Measurements from ENCODE around the gene AS3MT.

AS3MT gene

DNA sequence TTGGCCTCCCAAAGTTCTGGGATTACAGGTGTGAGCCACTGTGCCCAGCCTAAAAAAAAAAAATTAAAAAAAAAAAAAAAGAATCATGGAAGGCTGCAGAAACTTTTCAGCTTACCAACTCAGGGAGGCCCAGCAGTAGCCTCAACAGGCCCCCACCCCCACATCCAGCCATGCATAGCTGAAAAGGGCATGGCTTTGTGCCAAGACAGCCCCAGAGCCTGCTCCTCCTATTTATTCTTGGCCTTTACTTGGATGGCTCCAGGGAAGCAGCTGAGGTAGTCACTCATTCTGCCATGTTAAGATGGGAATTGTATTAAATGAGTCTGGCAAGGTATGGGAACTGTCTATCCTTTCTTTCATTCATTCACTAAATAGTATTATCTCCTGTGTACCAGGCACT lies 35.1 kb downstream of the AS3MT start:
- H3K4me3 ChIP-seq (ENCODE audit: low read length) = no peak overlapping the region
- no peaks in the 10 kb centered on the region for H3K9me2 ChIP-seq (replicated peaks; ENCODE audit: insufficient read depth, low read length)
- H3K9ac ChIP-seq (ENCODE audit: low read length) = no peak overlapping the region
- H3K27ac ChIP-seq (ENCODE audit: low read length) = no peak overlapping the region
- no peaks in the 10 kb centered on the region for H3K36me3 ChIP-seq (replicated peaks; ENCODE audit: insufficient read depth, low read length)
- no peaks in the 10 kb centered on the region for H3K79me2 ChIP-seq (ENCODE audit: low read length)
- H3F3A ChIP-seq (ENCODE audit: insufficient read depth, low read length) = no peaks in the 10 kb centered on the region
- no peaks in the 10 kb centered on the region for H3K9me3 ChIP-seq (replicated peaks; ENCODE audit: insufficient read depth, low read length)
- TF ChIP-seq EZH2 (optimal IDR thresholded peaks at IDR 0.05; ENCODE audit: low read depth, low read length) (no peak), EZH2phosphoT487 (IDR thresholded peaks at IDR 0.05; ENCODE audit: low read length) (no peak)
- TF ChIP-seq, protein P1, sequence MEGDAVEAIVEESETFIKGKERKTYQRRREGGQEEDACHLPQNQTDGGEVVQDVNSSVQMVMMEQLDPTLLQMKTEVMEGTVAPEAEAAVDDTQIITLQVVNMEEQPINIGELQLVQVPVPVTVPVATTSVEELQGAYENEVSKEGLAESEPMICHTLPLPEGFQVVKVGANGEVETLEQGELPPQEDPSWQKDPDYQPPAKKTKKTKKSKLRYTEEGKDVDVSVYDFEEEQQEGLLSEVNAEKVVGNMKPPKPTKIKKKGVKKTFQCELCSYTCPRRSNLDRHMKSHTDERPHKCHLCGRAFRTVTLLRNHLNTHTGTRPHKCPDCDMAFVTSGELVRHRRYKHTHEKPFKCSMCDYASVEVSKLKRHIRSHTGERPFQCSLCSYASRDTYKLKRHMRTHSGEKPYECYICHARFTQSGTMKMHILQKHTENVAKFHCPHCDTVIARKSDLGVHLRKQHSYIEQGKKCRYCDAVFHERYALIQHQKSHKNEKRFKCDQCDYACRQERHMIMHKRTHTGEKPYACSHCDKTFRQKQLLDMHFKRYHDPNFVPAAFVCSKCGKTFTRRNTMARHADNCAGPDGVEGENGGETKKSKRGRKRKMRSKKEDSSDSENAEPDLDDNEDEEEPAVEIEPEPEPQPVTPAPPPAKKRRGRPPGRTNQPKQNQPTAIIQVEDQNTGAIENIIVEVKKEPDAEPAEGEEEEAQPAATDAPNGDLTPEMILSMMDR (IDR thresholded peaks at IDR 0.05; ENCODE audit: low read length) = no peak
- no peaks in the 10 kb centered on the region for H4K20me1 ChIP-seq (ENCODE audit: insufficient read depth, low read length)
- no peak for DNase-seq
- no peak overlapping the region for H3K4me2 ChIP-seq (ENCODE audit: low read depth, low read length)
- H3K27me3 ChIP-seq (replicated peaks; ENCODE audit: insufficient read depth, low read length) = no peaks in the 10 kb centered on the region
- 0 out of 2 replicates have a peak, but pooled peaks cover 6% of the 10 kb centered on the region for H3K4me1 ChIP-seq (ENCODE audit: low read length)
- no peak overlapping the region for H2AFZ ChIP-seq (ENCODE audit: low read length)

- no peak for DNase-seq
- H3K9me3 ChIP-seq (replicated peaks; ENCODE audit: insufficient read depth, low read length) = no peaks in the 10 kb centered on the region
- no peaks in the 10 kb centered on the region for H3K9me2 ChIP-seq (replicated peaks; ENCODE audit: insufficient read depth, low read length)
- H3K79me2 ChIP-seq (ENCODE audit: low read length) = no peaks in the 10 kb centered on the region
- no peak overlapping the region for H3K4me3 ChIP-seq (ENCODE audit: low read length)
- H4K20me1 ChIP-seq (ENCODE audit: insufficient read depth, low read length) = no peaks in the 10 kb centered on the region
- no peaks in the 10 kb centered on the region for H3F3A ChIP-seq (ENCODE audit: insufficient read depth, low read length)
- no peak overlapping the region for H3K9ac ChIP-seq (ENCODE audit: low read length)
- H3K4me2 ChIP-seq (ENCODE audit: low read depth, low read length) = no peak overlapping the region
- TF ChIP-seq, protein P1 (IDR thresholded peaks at IDR 0.05; ENCODE audit: low read length) = no peak
- TF ChIP-seq EZH2phosphoT487 (IDR thresholded peaks at IDR 0.05; ENCODE audit: low read length) (no peak), EZH2 (optimal IDR thresholded peaks at IDR 0.05; ENCODE audit: low read depth, low read length) (no peak)
- no peak overlapping the region for H2AFZ ChIP-seq (ENCODE audit: low read length)
- H3K27ac ChIP-seq (ENCODE audit: low read length) = no peak overlapping the region
- 0 out of 2 replicates have a peak, but pooled peaks cover 6% of the 10 kb centered on the region for H3K4me1 ChIP-seq (ENCODE audit: low read length)
- H3K27me3 ChIP-seq (replicated peaks; ENCODE audit: insufficient read depth, low read length) = no peaks in the 10 kb centered on the region
- H3K36me3 ChIP-seq (replicated peaks; ENCODE audit: insufficient read depth, low read length) = no peaks in the 10 kb centered on the region
Measured at GRCh38 chr10:102906507-102906906, 37.2 kb downstream of the AS3MT start.

- Histone ChIP-seq H2AFZ (ENCODE audit: low read length) (no peak overlapping the region), H3K27ac (ENCODE audit: low read length) (no peak overlapping the region), H3K36me3 (replicated peaks; ENCODE audit: insufficient read depth, low read length) (no peaks in the 10 kb centered on the region), H3K4me1 (ENCODE audit: low read length) (peaks cover 11% of the 10 kb centered on the region), H3K9me2 (replicated peaks; ENCODE audit: insufficient read depth, low read length) (no peaks in the 10 kb centered on the region), H3K27me3 (replicated peaks; ENCODE audit: insufficient read depth, low read length) (no peaks in the 10 kb centered on the region), H4K20me1 (ENCODE audit: insufficient read depth, low read length) (no peaks in the 10 kb centered on the region), H3K9me3 (replicated peaks; ENCODE audit: insufficient read depth, low read length) (no peaks in the 10 kb centered on the region), H3K4me2 (ENCODE audit: low read depth, low read length) (no peak overlapping the region), H3K9ac (ENCODE audit: low read length) (no peak overlapping the region), H3F3A (ENCODE audit: insufficient read depth, low read length) (peaks cover 8% of the 10 kb centered on the region; the same call in 1 of the 2 replicates), H3K4me3 (ENCODE audit: low read length) (no peak overlapping the region), H3K79me2 (ENCODE audit: low read length) (peaks cover 9% of the 10 kb centered on the region)
- TF ChIP-seq, protein P1 (IDR thresholded peaks at IDR 0.05; ENCODE audit: low read length) = no peak
- TF ChIP-seq EZH2phosphoT487 (IDR thresholded peaks at IDR 0.05; ENCODE audit: low read length) (no peak), EZH2 (optimal IDR thresholded peaks at IDR 0.05; ENCODE audit: low read depth, low read length) (no peak)
- DNase-seq = no peak
Measured at GRCh38 chr10:102914781-102915180, 45.5 kb downstream of the AS3MT start.

Data from MM.1S (cell line).